Heart right ventricle (tissue), 16 donors: ENCODE results near the gene SYNPO. TPM values are rescaled to one million over a fixed set of nuclear protein-coding genes. Genes with fewer than 3 reads are reported as not detected.
A peak's percentile ranks its signal among the peaks of the same experiment; 100 is the strongest.

Experiments used
- ATAC-seq, 8 donors: fragments of 200-7000 bp; cut with Tn5 transposase; one replicate each; pipeline ENCODE4 v1.9.1; 2020; ENCODE audit warnings: mild to moderate bottlenecking in 8 of 8, moderate library complexity in 8 of 8, moderate number of reproducible peaks in 1 of 8
- DNase-seq, 2 donors: peaks; one replicate each; pipeline ENCODE4 v3.0.0-alpha.2; 2020
- H3K27ac ChIP-seq, 10 donors: fragments of 200-600 bp; sonication (generic) in 2 of 10; one replicate each; pipeline versions ENCODE4 v1.5.0 to v1.8.0; 2020 to 2022; ENCODE audit warnings: mild to moderate bottlenecking in 3 of 10
- H3K27me3 ChIP-seq, 7 donors: fragments of 200-600 bp; one replicate each; pipeline ENCODE4 v1.8.0; 2021 to 2022; ENCODE audit warnings: mild to moderate bottlenecking in 2 of 7
- H3K36me3 ChIP-seq, 9 donors: fragments of 200-600 bp; sonication (generic) in 1 of 9; one replicate each; pipeline versions ENCODE4 v1.5.0 to v1.8.0; 2020 to 2022; ENCODE audit warnings: mild to moderate bottlenecking in 2 of 9
- H3K4me1 ChIP-seq, 9 donors: fragments of 200-600 bp; sonication (generic) in 1 of 9; one replicate each; pipeline versions ENCODE4 v1.5.0 to v1.8.0; 2020 to 2022; ENCODE audit warnings: mild to moderate bottlenecking in 4 of 9
- H3K4me3 ChIP-seq, 10 donors: fragments of 200-600 bp; sonication (generic) in 2 of 10; one replicate each; pipeline versions ENCODE4 v1.5.0 to v1.8.0; 2020 to 2022; ENCODE audit warnings: mild to moderate bottlenecking in 7 of 10, moderate library complexity in 2 of 10
- H3K9me3 ChIP-seq, 11 donors: fragments of 200-600 bp in 10 of 11; sonication (generic) in 2 of 11; one replicate each; pipeline versions ENCODE4 v1.5.0 to v1.8.0; 2013 to 2022; ENCODE audit warnings: mild to moderate bottlenecking in 2 of 11, control low read depth in 1 of 11, moderate library complexity in 1 of 11
- CTCF ChIP-seq, 9 donors: fragments of 200-600 bp; sonication (generic) in 2 of 9; IDR thresholded peaks; one replicate each; pipeline versions ENCODE4 v1.5.0 to v1.8.0; 2021 to 2022; ENCODE audit warnings: antibody characterized with exemption in 9 of 9, mild to moderate bottlenecking in 5 of 9, moderate library complexity in 1 of 9
- WGBS, 2 donors: extraction: QIAGEN DNeasy Blood & Tissue Kit; methylation state at CpG; one replicate each; pipeline ENCODE4 v1.1.7; 2013; ENCODE audit warnings: inconsistent platforms in 1 of 2; 5-methylcytosine and 5-hydroxymethylcytosine counted together
- intact Hi-C, 10 donors: fragments of 100-400 bp; cut with DNase I; formaldehyde crosslinking; loops; one replicate each; pipeline versions ENCODE4 v1.11.1 to v1.14.2; 2022
- polyA plus RNA-seq, 2 donors: library from polyadenylated mRNA; stranded (reverse); fragments of 200-250 nt; gene quantifications; one replicate each; pipeline ENCODE4 v1.2.3, GENCODE V29; 2013
- total RNA-seq, 10 donors: library from RNA; stranded (reverse); fragmentation: NEBNext Ultra II Directional in 3 of 10; extraction: Animal tissue kit (Norgen Biotek cat#: 25700) in 3 of 10; gene quantifications; one replicate each; pipeline versions ENCODE4 v1.2.1 to v1.2.4, GENCODE V29; 2021 to 2023
- donor health status: Arrhythmogenic right ventricular cardiomyopathy.
- donor health status: ischemic (EF 13 %, LVEDD 7.1; RV severe dilation, severe dysfunction).
- donor health status: healthy with polysubstance abuse.
- donor health status: DM: no; HTN: yes; CAD: no.
- donor health status: DM: no; HTN: no; CAD: no.
- donor health status: ischemic (EF 25% LVEDD 6.9; RV normal size, moderate dysfunction).
- donor health status: ischemic (EF 25% LVEDD 5.7; RV mildly dilated, moderate dysfunction).
- donor health status: healthy.
- donor health status: DM: yes; HTN: yes; CAD: no.
- donor health status: Ischemic cardiomyopathy.
- donor health status: ischemic (EF 35%, LVEDD 5.7; RV mildly dilated, moderate dysfunction).
- donor health status: nonischemic (EF 11% LVEDD 7.7; RV severe dilation, severe dysfunction).
- donor health status: DM: yes; HTN: yes; CAD: no.
- donor health status: PGD.
- donor health status: ischemic (EF 29% LVEDD 5.4; RV normal size, mild dysfunction).
- donor health status: nonischemic (EF 23%, LVEDD 6.1; RV moderate dilation, normal function).

SYNPO gene
- total and polyA plus RNA-seq, 12 donors = 129 to 777 (median 652) TPM

DNA sequence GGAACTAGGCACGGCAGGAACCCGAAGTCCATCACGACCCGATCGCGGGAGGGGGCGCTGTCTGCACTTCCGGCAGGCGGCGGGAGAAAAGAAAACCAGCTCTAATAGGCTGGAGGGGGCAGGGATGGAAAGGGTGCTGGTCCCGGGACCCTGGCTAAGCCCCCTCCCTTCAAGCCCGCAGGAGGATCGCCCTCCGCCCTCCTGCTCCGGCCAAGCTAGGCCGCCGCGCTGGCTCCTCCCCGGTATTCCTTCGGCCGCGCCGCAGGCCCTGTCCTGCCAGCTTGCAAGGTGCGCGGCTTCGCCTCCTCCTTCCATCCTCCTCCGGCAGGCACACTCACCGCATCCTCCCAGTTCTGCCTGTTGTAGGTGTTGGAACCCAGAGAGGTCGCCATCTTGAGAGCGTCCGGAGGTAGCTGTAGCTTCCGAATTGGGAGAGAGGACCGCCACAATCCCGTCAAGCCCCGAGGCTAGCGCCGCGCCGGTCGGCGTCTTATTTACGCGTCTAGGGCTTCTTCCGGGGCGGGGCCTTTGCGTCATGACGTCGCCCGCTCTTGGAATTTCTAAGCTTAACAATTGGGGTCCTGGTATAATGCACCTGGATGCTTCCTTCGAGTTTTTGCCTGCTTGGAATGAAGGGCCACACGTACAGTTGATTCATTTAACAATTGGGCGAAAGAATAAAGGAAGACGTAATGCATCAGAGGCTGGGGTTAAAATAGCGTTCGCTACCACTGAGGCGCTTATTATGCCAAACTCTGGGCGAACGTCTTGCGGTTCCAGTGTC lies 60.3 kb downstream of the SYNPO start, which contains the start of gene RBM22:
RBM22 (minus strand) TSS at position 469 of the 784 bp plus-strand sequence; CDS start at position 392, 77 bp downstream.
- Histone ChIP-seq H3K27me3 (no peaks in the 10 kb centered on the region), H3K4me3 (peak within 1 kb of the TSS; percentile 42 to 100 (median 91)), H3K9me3 (no peaks in the 10 kb centered on the region), H3K4me1 (peaks cover 0 to 24% (median 19%) of the 10 kb centered on the region in 9 donors), H3K27ac (peak within 1 kb of the TSS; percentile 77 to 100 (median 98)), H3K36me3 (peaks cover 7 to 38% (median 32%) of the 10 kb centered on the region in 9 donors)
- DNase-seq (peak; percentile 92 to 95), ATAC-seq (peak; percentile 98 to 100 (median 99))
- TF ChIP-seq CTCF (IDR thresholded peaks at IDR 0.05) = peak; percentile 28 to 84 (median 67)
- WGBS, 2 donors = 0% methylated on average over 51 to 59 of the region's 59 CpGs
- intact Hi-C loops = loop anchor here in 5 of 10 donors (1.0 to 5.0 kb wide), 4 partner anchors 26 to 138 kb away; partner anchors contain the start of gene DCTN4 (in 1 of the 5)

DNA sequence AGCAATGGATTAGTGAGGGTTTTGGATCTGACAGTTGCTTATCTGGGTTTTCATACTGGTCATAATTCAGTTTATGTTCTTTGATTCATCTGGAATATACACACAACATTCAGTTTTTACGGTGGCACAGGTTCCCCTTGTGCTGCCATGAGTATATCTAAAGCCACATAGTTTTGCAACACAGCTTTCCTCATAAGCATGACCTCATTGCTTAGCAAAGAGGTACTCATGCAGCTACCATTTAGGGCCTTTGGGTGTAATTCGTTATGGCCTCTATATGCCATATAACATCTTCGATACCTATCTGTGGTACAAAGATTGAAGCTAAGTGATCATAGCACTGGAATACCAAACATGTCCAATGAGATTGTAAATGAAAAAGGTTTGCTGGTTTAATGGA lies 63.3 kb downstream of the SYNPO start:
- H3K4me3 ChIP-seq = no peak overlapping the region
- peaks cover 0 to 25% (median 2%) of the 10 kb centered on the region in 9 donors for H3K36me3 ChIP-seq
- peaks cover 0 to 21% (median 18%) of the 10 kb centered on the region in 9 donors for H3K4me1 ChIP-seq
- H3K9me3 ChIP-seq = no peaks in the 10 kb centered on the region
- no peak overlapping the region for H3K27ac ChIP-seq
- 82 to 92% methylated on average over 3 of the region's 3 CpGs for WGBS, 2 donors
- DNase-seq (no peak), ATAC-seq (no peak)
- no peak for TF ChIP-seq CTCF (IDR thresholded peaks at IDR 0.05)
- no peaks in the 10 kb centered on the region for H3K27me3 ChIP-seq
- intact Hi-C loops = loop anchor here in 5 of 10 donors (2.0 to 5.0 kb wide), 3 partner anchors 46 to 141 kb away; no protein-coding TSS in a partner anchor

GRCh38 chr5:150706776-150707390 lies 66.4 kb downstream of the SYNPO start:
- Histone ChIP-seq H3K4me3 (no peak overlapping the region), H3K4me1 (peaks cover 0 to 9% (median 0%) of the 10 kb centered on the region in 9 donors), H3K9me3 (no peaks in the 10 kb centered on the region), H3K36me3 (peaks cover 0 to 53% (median 24%) of the 10 kb centered on the region in 9 donors), H3K27ac (no peak overlapping the region), H3K27me3 (no peaks in the 10 kb centered on the region)
- no peak for TF ChIP-seq CTCF (IDR thresholded peaks at IDR 0.05)
- intact Hi-C loops = loop anchor here in 3 of 10 donors (5.0 kb wide), 2 partner anchors 145 to 250 kb away; no protein-coding TSS in a partner anchor
- 77 to 78% methylated on average over 4 of the region's 4 CpGs for WGBS, 2 donors
- ATAC-seq (no peak), DNase-seq (no peak)

Other genes with a start within 250 kb of the SYNPO start
- gene CD74, start 227.8 kb upstream of the SYNPO start, total RNA-seq = 1,000 to 10,000 TPM in 1 of 10 donors, 100 to 1,000 TPM in 9; 120 to 2,270 (median 303) TPM
- gene CD74, start 227.8 kb upstream of the SYNPO start, polyA plus RNA-seq = 100 to 1,000 TPM; 211 to 298 TPM
- gene RPS14, start 190.9 kb upstream of the SYNPO start, total RNA-seq = 1,000 to 10,000 TPM in 9 of 10 donors, 100 to 1,000 TPM in 1; 984 to 1,344 (median 1,239) TPM
- 1,000 to 10,000 TPM; 1,373 to 4,233 TPM for gene RPS14, start 190.9 kb upstream of the SYNPO start, polyA plus RNA-seq
- 10 to 100 TPM; 50.3 to 86.1 (median 61.5) TPM for gene NDST1, start 132.5 kb upstream of the SYNPO start, total RNA-seq
- 10 to 100 TPM; 14.8 to 15.9 TPM for gene NDST1, start 132.5 kb upstream of the SYNPO start, polyA plus RNA-seq
- gene MYOZ3, start 20.6 kb downstream of the SYNPO start, total RNA-seq = 10 to 100 TPM in 2 of 10 donors, 1 to 10 TPM in 8; 4.5 to 12.2 (median 6.0) TPM
- gene MYOZ3, start 20.6 kb downstream of the SYNPO start, polyA plus RNA-seq = 1 to 10 TPM in 1 of 2 donors, under 1 TPM in 1; 0.91 to 4.1 TPM
- 10 to 100 TPM; 23.4 to 41.0 (median 29.3) TPM for gene RBM22, start 60.4 kb downstream of the SYNPO start, total RNA-seq
- gene RBM22, start 60.4 kb downstream of the SYNPO start, polyA plus RNA-seq = 10 to 100 TPM; 18.6 to 28.8 TPM
- 10 to 100 TPM; 42.9 to 68.3 (median 58.2) TPM for gene DCTN4, start 118.4 kb downstream of the SYNPO start, total RNA-seq
- gene DCTN4, start 118.4 kb downstream of the SYNPO start, polyA plus RNA-seq = 10 to 100 TPM; 20.0 TPM
- 10 to 100 TPM in 6 of 10 donors, 1 to 10 TPM in 4; 7.1 to 24.2 (median 10.9) TPM for gene SMIM3, start 138.1 kb downstream of the SYNPO start, total RNA-seq
- gene SMIM3, start 138.1 kb downstream of the SYNPO start, polyA plus RNA-seq = 10 to 100 TPM; 18.8 to 41.5 TPM
- not detected for gene IRGM, start 205.9 kb downstream of the SYNPO start, total RNA-seq
- under 1 TPM in 1 of 2 donors, not detected in 1; 0.06 TPM for gene IRGM, start 205.9 kb downstream of the SYNPO start, polyA plus RNA-seq